ENCODE measurements around the gene SYNGAP1.

- TF ChIP-seq POLR2A (IDR thresholded peaks at IDR 0.05): no peak
- TF ChIP-seq CTCF (IDR thresholded peaks at IDR 0.05): peak; percentile 96 to 98
- TF ChIP-seq POLR2AphosphoS5 (IDR thresholded peaks at IDR 0.05): peak; percentile 62 to 97 (median 80)
These were observed 28.5 kb upstream of the SYNGAP1 start, which contains the start of gene KIFC1 for GRCh38 chr6:33391278-33391921.
